CD4-positive, alpha-beta memory T cell (primary cell): ENCODE measurements around the gene PNRC1. TPM values are rescaled to one million over a fixed set of nuclear protein-coding genes. Genes with fewer than 3 reads are reported as not detected.
A peak's percentile ranks its signal among the peaks of the same experiment; 100 is the strongest.

Experiments
- CTCF ChIA-PET: fragments of 350-600 bp; sonication (Branson Sonifier 250); formaldehyde crosslinking; loops from one replicate; lab custom pipeline; 2021; ENCODE audit warnings: inconsistent platforms; ENCODE audit not compliant: partially characterized antibody; lab: Charles Lee
- POLR2A ChIA-PET: fragments of 350-600 bp; sonication (Branson Sonifier 250); formaldehyde crosslinking; loops from one replicate; lab custom pipeline; 2021; ENCODE audit not compliant: partially characterized antibody; lab: Charles Lee
- DNase-seq, 5 donors: peaks; one replicate each; pipeline versions ENCODE4 v3.0.0 to v3.0.0-alpha.2; 2020 to 2022; ENCODE audit warnings: mixed read lengths in 1 of 5
- H3K27ac ChIP-seq: one replicate; pipeline ENCODE4 v1.7.0; 2013; ENCODE audit warnings: low read depth, low read length
- H3K27me3 ChIP-seq: 2 replicates; pipeline ENCODE4 v1.7.0; 2013; ENCODE audit warnings: mild to moderate bottlenecking, low read length, moderate library complexity; ENCODE audit not compliant: insufficient read depth
- H3K36me3 ChIP-seq: 2 replicates; pipeline ENCODE4 v1.7.0; 2013; ENCODE audit warnings: mild to moderate bottlenecking, low read length, moderate library complexity; ENCODE audit not compliant: insufficient read depth
- H3K4me1 ChIP-seq: 2 replicates; pipeline ENCODE4 v1.7.0; 2013; ENCODE audit warnings: mild to moderate bottlenecking, low read length, moderate library complexity; ENCODE audit not compliant: insufficient read depth
- H3K4me3 ChIP-seq, 2 donors: one replicate each; pipeline ENCODE4 v1.7.0; 2013; ENCODE audit warnings: low read length in 2 of 2, mild to moderate bottlenecking in 1 of 2
- H3K9me3 ChIP-seq, 2 donors: one replicate each; pipeline ENCODE4 v1.7.0; 2013; ENCODE audit warnings: low read length in 2 of 2, control low read depth in 1 of 2; ENCODE audit not compliant: control insufficient read depth in 1 of 2
- H3K27ac Mint-ChIP-seq, 7 donors: one replicate each; pipeline ENCODE4 v1.8.0; 2020 to 2021; ENCODE audit warnings: mixed read lengths in 7 of 7, mild to moderate bottlenecking in 6 of 7, inconsistent platforms in 3 of 7, moderate library complexity in 3 of 7
- H3K27me3 Mint-ChIP-seq, 2 donors: one replicate each; pipeline ENCODE4 v1.8.0; 2020 to 2021; ENCODE audit warnings: mixed read lengths in 2 of 2
- H3K36me3 Mint-ChIP-seq, 2 donors: one replicate each; pipeline ENCODE4 v1.8.0; 2020 to 2021; ENCODE audit warnings: mixed read lengths in 2 of 2, inconsistent platforms in 1 of 2, mild to moderate bottlenecking in 1 of 2
- H3K4me1 Mint-ChIP-seq, 4 donors: one replicate each; pipeline ENCODE4 v1.8.0; 2020 to 2021; ENCODE audit warnings: mixed read lengths in 4 of 4, mild to moderate bottlenecking in 1 of 4
- H3K4me3 Mint-ChIP-seq, 8 donors: one replicate each; pipeline ENCODE4 v1.8.0; 2020 to 2021; ENCODE audit warnings: mixed read lengths in 8 of 8, mild to moderate bottlenecking in 7 of 8, moderate library complexity in 6 of 8, inconsistent platforms in 3 of 8
- H3K9me3 Mint-ChIP-seq, 8 donors: one replicate each; pipeline ENCODE4 v1.8.0; 2020 to 2021; ENCODE audit warnings: mixed read lengths in 8 of 8, mild to moderate bottlenecking in 5 of 8, inconsistent platforms in 3 of 8, moderate library complexity in 1 of 8
- intact Hi-C: fragments of 100-400 bp; cut with micrococcal nuclease; formaldehyde crosslinking; loops from one replicate; pipeline ENCODE4 v1.15.1; 2023
- polyA plus RNA-seq, 2 donors: library from polyadenylated mRNA; unstranded; fragments of 300-500 nt; fragmentation: Illumina TruSeq; gene quantifications; one replicate each; pipeline ENCODE4 v1.2.3, GENCODE V29; 2021
- total RNA-seq, 2 experiments: library from RNA; stranded (reverse); gene quantifications; one replicate each; pipeline ENCODE4 v1.2.3, GENCODE V29; 2021

PNRC1 gene
- total and polyA plus RNA-seq, 4 experiments from 2014 or later = 390 to 667 (median 569) TPM

GRCh38 chr6:89048288-89048923, 32.1 kb upstream of the PNRC1 start:
- Mint-ChIP-seq H3K9me3 (no peaks in the 10 kb centered on the region), H3K27ac (no peak overlapping the region), H3K4me3 (no peak overlapping the region), H3K36me3 (no peaks in the 10 kb centered on the region), H3K27me3 (no peaks in the 10 kb centered on the region), H3K4me1 (peaks cover 3 to 17% (median 11%) of the 10 kb centered on the region in 4 donors)
- POLR2A ChIA-PET = no interaction called here
- intact Hi-C loops = no loop called here
- no peaks in the 10 kb centered on the region for H3K36me3 ChIP-seq
- no peak overlapping the region for H3K27ac ChIP-seq
- CTCF ChIA-PET = no interaction called here
- no peak for DNase-seq
- no peaks in the 10 kb centered on the region for H3K27me3 ChIP-seq
- no peaks in the 10 kb centered on the region for H3K9me3 ChIP-seq
- no peaks in the 10 kb centered on the region for H3K4me1 ChIP-seq
- H3K4me3 ChIP-seq = no peak overlapping the region

- POLR2A ChIA-PET = no interaction called here
- H3K9me3 Mint-ChIP-seq = no peaks in the 10 kb centered on the region
- no peaks in the 10 kb centered on the region for H3K36me3 ChIP-seq
Observed at GRCh38 chr6:89048985-89049384, 31.6 kb upstream of the PNRC1 start.

GRCh38 chr6:89050155-89050554, 30.4 kb upstream of the PNRC1 start:
- H3K4me1 ChIP-seq = no peaks in the 10 kb centered on the region
- no peak overlapping the region for H3K4me3 ChIP-seq
- Mint-ChIP-seq H3K27ac (peak overlapping the region in 1 of 7 donors; percentile 55), H3K4me3 (no peak overlapping the region), H3K4me1 (peaks cover 3 to 14% (median 9%) of the 10 kb centered on the region in 4 donors), H3K9me3 (no peaks in the 10 kb centered on the region), H3K27me3 (no peaks in the 10 kb centered on the region), H3K36me3 (no peaks in the 10 kb centered on the region)
- H3K27ac ChIP-seq = no peak overlapping the region
- no peaks in the 10 kb centered on the region for H3K9me3 ChIP-seq
- H3K36me3 ChIP-seq = no peaks in the 10 kb centered on the region
- intact Hi-C loops = no loop called here
- ChIA-PET POLR2A (interaction anchor here (0.6 kb wide), 1 partner anchor 28 kb away, joined by 3 read pairs; no protein-coding TSS in a partner anchor), CTCF (interaction anchor here (1.4 kb wide), 1 partner anchor 29 kb away, joined by 3 read pairs; no protein-coding TSS in a partner anchor)
- no peak for DNase-seq
- no peaks in the 10 kb centered on the region for H3K27me3 ChIP-seq

More at GRCh38 chr6:89048985-89049384, 31.6 kb upstream of the PNRC1 start:
- intact Hi-C loops = no loop called here
- H3K27me3 Mint-ChIP-seq = no peaks in the 10 kb centered on the region
- H3K4me1 ChIP-seq = no peaks in the 10 kb centered on the region
- H3K27ac Mint-ChIP-seq = no peak overlapping the region
- peaks cover 3 to 17% (median 11%) of the 10 kb centered on the region in 4 donors for H3K4me1 Mint-ChIP-seq
- H3K27me3 ChIP-seq = no peaks in the 10 kb centered on the region
- H3K27ac ChIP-seq = no peak overlapping the region
- CTCF ChIA-PET = interaction anchor here (1.4 kb wide), 1 partner anchor 30 kb away, joined by 3 read pairs; no protein-coding TSS in a partner anchor
- H3K4me3 ChIP-seq = no peak overlapping the region
- H3K36me3 Mint-ChIP-seq = no peaks in the 10 kb centered on the region
- H3K4me3 Mint-ChIP-seq = no peak overlapping the region
- no peaks in the 10 kb centered on the region for H3K9me3 ChIP-seq
- no peak for DNase-seq

- Histone ChIP-seq H3K36me3 (no peaks in the 10 kb centered on the region), H3K27me3 (no peaks in the 10 kb centered on the region), H3K27ac (no peak overlapping the region), H3K9me3 (no peaks in the 10 kb centered on the region), H3K4me1 (no peaks in the 10 kb centered on the region), H3K4me3 (no peak overlapping the region)
- ChIA-PET CTCF (no interaction called here), POLR2A (interaction anchor here (0.6 to 1.1 kb wide), 2 partner anchors 27 to 29 kb away, joined by 3 to 4 read pairs; no protein-coding TSS in a partner anchor)
- Mint-ChIP-seq H3K4me1 (peaks cover 3 to 14% (median 9%) of the 10 kb centered on the region in 4 donors), H3K36me3 (no peaks in the 10 kb centered on the region), H3K4me3 (no peak overlapping the region), H3K9me3 (no peaks in the 10 kb centered on the region), H3K27ac (peak overlapping the region in 1 of 7 donors; percentile 55), H3K27me3 (no peaks in the 10 kb centered on the region)
- intact Hi-C loops = no loop called here
- DNase-seq = no peak
Observed at GRCh38 chr6:89050697-89051096, 29.9 kb upstream of the PNRC1 start.

- Mint-ChIP-seq H3K27ac (peak overlapping the region in 2 of 7 donors; percentile 3 to 44), H3K27me3 (no peaks in the 10 kb centered on the region), H3K36me3 (no peaks in the 10 kb centered on the region), H3K4me3 (peak overlapping the region in 1 of 8 donors; percentile 36), H3K4me1 (peaks cover 3 to 14% (median 9%) of the 10 kb centered on the region in 4 donors), H3K9me3 (peaks cover 0 to 3% (median 0%) of the 10 kb centered on the region in 8 donors)
- ChIA-PET CTCF (no interaction called here), POLR2A (interaction anchor here (1.1 to 1.3 kb wide), 2 partner anchors 28 to 29 kb away, joined by 3 to 4 read pairs; partner anchors contain the start of gene PNRC1)
- Histone ChIP-seq H3K4me3 (no peak overlapping the region), H3K27ac (no peak overlapping the region), H3K36me3 (no peaks in the 10 kb centered on the region), H3K9me3 (no peaks in the 10 kb centered on the region), H3K27me3 (no peaks in the 10 kb centered on the region), H3K4me1 (no peaks in the 10 kb centered on the region)
- intact Hi-C loops = no loop called here
- peak in 1 of 5 donors; percentile 6 for DNase-seq
Observed at GRCh38 chr6:89051676-89052075, 28.9 kb upstream of the PNRC1 start.

- Mint-ChIP-seq H3K4me1 (peaks cover 3 to 14% (median 9%) of the 10 kb centered on the region in 4 donors), H3K27ac (peak overlapping the region in 1 of 7 donors; percentile 20), H3K4me3 (no peak overlapping the region), H3K36me3 (no peaks in the 10 kb centered on the region), H3K9me3 (peaks cover 0 to 5% (median 0%) of the 10 kb centered on the region in 8 donors), H3K27me3 (no peaks in the 10 kb centered on the region)
- Histone ChIP-seq H3K27ac (no peak overlapping the region), H3K9me3 (no peaks in the 10 kb centered on the region), H3K4me3 (no peak overlapping the region), H3K4me1 (no peaks in the 10 kb centered on the region), H3K27me3 (no peaks in the 10 kb centered on the region), H3K36me3 (no peaks in the 10 kb centered on the region)
- CTCF ChIA-PET = no interaction called here
- POLR2A ChIA-PET = no interaction called here
- intact Hi-C loops = no loop called here
- no peak for DNase-seq
Observed at GRCh38 chr6:89054208-89054607, 26.3 kb upstream of the PNRC1 start.

GRCh38 chr6:89057759-89058158, 22.8 kb upstream of the PNRC1 start:
- ChIA-PET CTCF (no interaction called here), POLR2A (no interaction called here)
- Histone ChIP-seq H3K4me3 (no peak overlapping the region), H3K27ac (no peak overlapping the region), H3K36me3 (no peaks in the 10 kb centered on the region), H3K4me1 (no peaks in the 10 kb centered on the region), H3K27me3 (no peaks in the 10 kb centered on the region), H3K9me3 (no peaks in the 10 kb centered on the region)
- H3K27me3 Mint-ChIP-seq = peaks cover 0 to 2% of the 10 kb centered on the region in 2 donors
- peaks cover 0 to 5% (median 0%) of the 10 kb centered on the region in 8 donors for H3K9me3 Mint-ChIP-seq
- H3K27ac Mint-ChIP-seq = no peak overlapping the region
- intact Hi-C loops = no loop called here
- DNase-seq = no peak
- no peak overlapping the region for H3K4me3 Mint-ChIP-seq
- H3K4me1 Mint-ChIP-seq = no peaks in the 10 kb centered on the region
- no peaks in the 10 kb centered on the region for H3K36me3 Mint-ChIP-seq
